CD4-positive, alpha-beta T cell treated with Interleukin-4 for 1 hour (primary cell): ENCODE results near the gene SORCS2.

ENCODE experiments used
- DNase-seq, 2 donors: peaks; one replicate each; pipeline ENCODE4 v3.0.0-alpha.2; 2020 to 2022

The SORCS2 gene

DNA sequence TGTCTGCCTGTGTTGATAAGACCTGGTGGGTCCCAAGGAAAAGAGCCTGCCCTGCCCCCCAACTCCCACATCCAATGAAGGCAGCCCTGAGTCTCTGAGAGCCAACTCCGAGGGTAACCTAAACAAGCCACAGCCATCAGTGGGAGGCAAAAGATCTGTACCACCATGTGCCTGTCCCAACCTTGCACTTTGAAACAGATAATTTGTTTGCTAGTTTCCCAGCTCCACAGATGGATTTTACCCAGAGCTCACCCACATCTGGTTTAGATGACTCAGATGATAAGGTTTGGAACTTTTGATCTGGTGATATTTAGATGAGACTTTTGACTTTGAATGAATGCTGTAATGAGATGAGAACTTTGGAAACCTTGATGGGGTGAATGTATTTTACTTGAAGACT is 488.4 kb downstream of the SORCS2 start:
- no peak for DNase-seq

DNA sequence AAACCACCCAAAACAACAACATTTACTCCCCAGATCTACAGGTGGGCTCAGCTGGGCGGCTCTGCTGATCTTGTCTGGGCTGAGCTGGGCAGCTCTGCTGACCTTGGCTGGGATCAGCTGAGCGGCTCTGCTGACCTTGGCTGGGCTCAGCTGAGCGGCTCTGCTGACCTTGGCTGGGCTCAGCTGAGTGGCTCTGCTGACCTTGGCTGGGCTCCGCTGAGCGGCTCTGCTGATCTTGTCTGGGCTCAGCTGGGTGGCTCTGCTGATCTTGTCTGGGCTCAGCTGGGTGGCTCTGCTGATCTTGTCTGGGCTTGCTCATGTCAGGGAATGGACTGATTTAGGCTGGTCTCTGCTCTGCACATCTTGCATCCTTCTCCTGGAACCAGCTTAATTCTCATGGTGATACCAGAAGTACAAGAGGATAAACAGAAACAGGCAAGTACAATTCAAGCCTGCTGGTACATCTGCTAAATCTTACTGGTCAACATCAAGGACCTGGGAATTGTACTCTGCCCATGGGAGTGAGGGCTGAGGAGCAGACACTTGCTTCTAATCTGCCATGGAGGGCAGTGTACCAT is 490.9 kb downstream of the SORCS2 start:
- DNase-seq, result no peak

DNA sequence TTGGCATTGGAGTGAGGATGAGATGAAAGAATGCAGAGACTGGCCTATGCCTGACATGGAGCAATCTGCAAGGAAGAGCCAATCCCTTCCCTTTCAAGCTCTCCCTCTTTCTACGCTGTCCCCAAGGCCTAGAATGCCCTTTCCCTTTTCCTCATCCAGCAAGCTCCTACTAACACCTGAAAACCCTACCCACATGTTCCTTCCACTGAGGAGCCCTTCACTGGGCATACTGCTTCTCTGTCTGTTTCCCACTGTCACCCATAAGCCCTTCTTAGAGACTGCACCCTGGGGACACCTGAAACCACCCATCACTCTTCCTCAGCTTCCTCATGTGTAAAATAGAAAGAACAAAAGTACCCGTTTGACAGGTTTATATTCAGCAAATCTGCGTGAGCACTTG is 492.0 kb downstream of the SORCS2 start:
- DNase-seq, result no peak

DNA sequence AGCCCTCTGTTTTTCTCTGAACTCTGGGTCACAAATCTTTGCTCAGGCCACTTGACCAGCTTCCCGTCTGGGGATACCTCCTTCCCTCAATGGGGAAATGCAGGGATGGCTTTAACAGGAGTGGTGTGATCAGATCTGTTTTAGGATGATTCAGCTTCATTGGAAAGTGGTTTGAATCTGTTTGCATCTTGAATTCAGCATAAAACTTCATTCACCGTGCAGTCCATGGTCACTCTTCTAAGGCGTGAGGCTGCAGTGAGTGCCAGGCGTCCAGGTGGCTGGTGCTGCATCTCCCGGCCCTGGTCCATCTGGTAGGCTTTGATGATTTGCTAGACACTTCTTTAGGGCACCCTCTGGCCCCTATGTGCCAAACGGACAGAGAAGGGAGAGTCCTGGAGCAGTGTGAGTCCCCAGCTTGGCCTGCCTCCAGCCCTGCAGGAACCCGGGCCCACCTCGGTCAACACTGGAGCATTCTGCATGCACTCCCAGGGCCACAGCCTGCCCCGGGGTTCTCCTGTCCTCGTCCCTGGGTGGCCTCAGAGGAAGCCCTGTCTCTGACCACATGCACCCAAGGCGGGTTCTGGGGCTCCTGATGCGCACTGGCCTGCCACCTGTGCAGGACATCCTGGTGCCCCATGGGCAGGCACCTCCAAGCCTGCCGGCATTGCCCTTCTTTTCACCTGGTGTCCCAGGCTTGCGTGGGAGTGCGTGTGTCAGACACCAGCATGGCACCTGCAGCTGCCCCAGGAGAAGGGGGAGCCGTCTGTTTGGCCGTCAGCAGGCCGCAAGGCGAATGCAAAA is 493.9 kb downstream of the SORCS2 start:
- DNase-seq, result no peak

DNA sequence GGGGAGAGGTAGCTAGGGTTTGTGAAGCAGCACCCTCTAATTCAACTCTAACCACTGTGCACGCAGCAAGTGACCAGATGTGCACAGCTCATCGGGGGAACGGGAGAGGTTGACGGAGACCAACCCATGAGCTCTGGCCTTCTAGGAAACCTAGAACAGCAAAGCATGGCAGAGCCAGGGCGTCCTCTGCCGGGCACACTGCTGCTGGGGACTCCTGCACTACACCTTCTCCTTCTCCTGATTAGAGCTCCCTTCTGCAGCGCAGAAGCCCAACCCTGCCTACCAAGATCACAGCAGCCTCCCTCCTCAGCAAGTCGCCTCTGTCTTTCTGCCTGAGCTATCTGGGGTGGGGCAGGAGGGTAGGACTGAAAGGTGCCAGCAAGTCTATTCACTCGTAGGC is 494.7 kb downstream of the SORCS2 start:
- DNase-seq, result no peak

DNA sequence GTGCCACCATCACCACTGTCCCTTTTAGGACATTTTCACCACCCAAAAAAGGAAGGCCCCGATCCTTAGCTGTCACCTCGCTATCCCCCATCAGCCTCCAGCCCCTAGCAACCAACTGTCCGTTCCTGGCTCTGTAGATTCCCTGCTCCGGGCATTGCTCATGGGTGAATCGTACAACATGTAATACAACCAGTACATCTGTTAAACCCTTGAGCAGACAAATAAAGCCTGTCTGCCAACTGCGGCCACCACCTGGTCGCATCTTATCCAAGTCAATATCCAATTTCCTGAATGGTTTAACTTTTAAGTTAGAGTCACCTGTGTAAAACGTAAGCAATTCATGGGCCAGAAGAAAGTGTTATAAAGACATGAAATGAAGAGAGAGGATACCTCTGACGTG is 495.5 kb downstream of the SORCS2 start:
- no peak for DNase-seq

DNA sequence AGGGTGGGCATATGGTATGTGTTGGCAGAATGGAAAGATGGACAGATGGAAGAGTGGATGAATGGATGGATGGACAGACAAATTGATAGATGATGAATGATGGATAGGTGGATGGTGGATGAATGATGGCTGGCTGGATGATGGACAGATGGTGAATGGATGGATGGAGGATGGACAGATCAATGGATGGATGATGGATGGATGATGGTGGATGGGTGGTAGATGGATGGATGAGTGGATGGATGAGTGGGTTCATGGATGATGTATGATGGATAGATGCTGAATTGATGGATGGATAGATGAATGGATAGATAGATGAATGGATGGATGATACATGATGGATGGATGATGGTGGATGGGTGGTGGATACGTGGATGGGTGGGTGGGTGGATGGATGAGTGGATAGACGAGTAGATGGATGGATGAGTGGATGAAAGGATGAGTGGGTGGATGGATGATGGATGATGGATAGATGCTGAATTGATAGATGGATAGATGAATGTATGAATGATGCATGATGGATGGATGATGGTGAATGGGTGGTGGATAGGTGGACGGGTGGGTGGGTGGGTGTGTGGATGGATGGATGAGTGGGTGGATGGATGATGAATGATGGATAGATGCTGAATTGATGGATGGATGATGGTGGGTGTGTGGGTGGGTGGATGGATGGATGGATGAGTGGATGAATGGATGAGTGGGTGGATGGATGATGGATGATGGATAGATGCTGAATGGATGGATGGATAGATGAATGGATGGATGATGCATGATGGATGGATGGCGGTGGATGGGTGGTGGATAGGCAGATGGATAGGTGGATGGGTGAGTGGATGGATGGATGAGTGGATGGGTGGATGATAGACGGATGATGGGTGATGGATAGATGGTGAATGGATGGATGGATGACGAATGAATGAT is 497.7 kb downstream of the SORCS2 start:
- DNase-seq, result no peak

DNA sequence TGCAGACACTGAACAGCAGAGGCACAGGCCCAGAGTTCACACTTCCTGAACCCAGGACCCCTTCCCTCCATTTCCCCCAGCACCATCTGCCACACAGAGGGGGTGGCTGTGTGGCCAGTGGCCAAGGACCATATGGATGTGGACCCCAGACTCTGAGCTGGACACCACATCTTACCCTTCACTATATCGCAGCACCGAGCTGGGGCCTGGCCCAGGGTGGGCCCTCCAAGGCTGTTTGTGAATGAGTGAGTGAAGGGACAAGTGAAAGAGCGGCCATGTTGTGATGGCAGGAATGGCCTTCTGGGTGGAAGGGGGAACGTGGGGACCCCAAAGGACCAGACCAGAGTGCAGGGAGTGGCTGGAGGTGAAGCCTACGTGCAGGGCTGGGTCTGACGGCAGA is 498.7 kb downstream of the SORCS2 start:
- DNase-seq, result no peak

DNA sequence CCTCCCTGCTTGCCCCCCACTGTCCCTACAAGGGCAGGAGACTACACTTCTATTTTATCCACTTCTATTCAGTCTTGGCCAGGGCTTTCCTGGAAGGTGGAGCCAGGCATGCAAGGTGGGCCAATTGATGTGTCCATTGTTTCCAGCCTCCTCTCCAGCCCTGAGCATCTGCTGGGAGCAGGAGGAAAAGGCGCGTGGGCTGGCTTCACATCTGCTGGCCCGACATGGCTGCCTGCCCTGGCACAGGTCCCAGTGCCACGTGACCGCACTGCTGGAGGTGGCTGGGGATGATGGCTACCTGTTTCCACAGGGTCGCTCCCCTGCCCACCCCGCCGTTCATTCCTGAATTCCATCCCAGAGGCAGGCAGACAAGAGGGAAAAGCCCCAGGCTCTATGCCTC is 499.6 kb downstream of the SORCS2 start:
- DNase-seq, result no peak

DNA sequence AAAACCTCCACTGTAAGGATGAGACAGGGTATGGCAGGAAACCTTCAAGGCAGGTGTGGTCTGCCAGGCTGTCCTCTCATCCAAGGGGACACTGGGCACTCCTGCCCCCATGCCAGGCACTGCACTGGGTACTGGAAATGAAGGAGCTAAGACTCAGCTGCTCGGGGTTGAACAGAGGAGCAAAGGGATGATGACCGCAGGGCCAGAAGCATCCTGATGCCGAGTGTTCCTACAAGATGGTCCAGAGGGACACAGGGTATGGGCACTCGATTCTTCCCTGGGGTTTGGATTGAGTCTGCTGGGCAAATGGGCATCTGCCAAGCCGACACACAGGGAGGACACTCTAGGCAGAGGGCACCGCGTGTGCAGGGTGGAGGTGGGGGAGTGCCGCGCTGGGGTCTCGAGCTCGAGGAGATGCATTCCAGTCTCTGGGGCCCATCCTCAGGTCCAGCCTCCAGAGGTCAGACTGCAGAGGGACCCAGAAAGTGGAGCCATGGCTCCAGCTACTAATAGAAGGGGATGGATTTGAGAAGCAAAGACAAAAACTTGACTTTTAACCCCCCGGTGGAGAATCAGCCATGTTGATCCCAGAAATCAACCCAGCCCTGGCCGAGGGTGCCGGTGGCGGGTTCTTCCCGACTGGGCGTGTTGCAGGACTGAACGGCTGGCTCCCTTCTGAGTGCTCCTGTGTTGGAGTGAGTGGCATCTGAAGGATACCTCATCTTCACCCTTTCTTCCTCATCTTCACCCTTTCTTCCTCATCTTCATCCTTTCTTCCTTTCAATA is 500.3 kb downstream of the SORCS2 start:
- no peak for DNase-seq

DNA sequence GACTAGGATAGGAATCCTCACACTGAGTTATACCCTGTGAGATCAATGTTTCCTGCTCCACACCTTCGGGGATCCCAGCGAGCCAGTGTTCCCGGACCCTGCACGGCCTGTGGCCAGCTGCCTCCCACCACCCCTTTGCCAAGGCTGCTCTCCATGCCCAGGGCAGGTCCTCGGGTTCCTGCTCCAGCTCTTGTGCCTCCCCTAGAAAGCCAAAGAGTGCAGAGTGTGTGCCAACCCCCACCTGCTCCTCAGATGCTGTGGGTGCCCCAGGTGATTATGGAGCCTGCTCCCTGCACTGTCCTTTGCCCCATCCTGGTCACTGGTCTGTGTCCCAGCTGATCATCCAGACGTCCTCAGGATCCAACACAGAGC is 500.9 kb downstream of the SORCS2 start:
- no peak for DNase-seq

DNA sequence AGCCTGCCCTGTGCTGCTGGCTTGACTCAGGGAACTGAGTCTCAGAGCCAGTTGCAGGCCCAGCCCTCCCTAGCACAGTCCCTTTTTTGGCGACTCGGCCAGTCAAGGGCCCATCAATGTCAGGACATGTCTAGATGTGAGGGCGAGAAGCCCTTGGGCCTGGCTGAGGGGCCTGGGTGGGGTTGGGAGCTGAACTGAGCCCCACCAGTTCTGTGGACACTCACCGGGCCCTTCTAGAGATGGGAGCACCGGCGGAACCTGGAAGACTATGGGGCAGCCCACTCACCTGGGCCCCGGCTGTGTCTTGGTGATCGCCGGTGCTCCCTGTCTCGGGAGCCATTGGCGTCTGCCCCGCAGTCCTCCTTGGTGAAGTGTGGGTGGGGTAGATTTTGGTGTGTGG is 501.4 kb downstream of the SORCS2 start:
- DNase-seq, result no peak

DNA sequence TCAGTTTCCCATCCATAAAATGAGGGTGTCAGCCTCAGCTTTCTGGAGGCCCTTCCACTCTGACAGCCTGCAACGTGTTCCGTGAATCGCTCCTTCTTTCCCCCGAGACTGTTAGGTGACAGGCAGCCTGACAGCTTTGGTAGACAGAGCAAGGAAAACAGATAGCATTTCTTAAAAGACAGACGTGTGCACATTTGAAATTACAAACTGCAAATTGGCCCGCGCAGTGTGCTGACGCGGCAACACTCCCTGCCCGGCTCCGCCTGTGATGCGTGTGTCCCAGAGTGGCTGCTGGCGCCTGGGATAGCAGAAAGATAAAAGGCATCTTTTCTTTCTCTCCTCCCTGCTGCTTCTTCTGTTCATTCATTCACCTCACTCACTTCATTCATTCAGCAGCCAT is 502.0 kb downstream of the SORCS2 start:
- DNase-seq, result no peak

DNA sequence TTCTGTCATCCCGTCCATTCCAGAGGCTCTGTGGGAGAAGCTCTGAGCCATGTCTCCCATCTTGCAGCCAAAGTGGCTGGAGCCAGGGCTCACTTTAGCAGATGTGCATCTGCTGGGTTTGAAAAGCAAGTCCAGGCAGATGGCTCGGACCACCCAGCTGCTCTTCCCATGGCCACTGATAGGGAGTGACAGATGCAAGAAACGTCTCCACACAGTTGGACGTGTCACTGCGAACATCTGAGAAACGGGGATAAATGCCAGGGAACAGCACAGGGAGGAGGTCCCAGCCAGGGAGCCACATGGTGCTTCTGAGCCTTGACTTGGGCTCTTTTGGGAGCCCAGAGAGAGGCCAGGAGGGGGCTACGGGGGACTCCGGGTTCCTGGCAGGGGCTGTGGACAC is 505.0 kb downstream of the SORCS2 start:
- DNase-seq, result no peak

DNA sequence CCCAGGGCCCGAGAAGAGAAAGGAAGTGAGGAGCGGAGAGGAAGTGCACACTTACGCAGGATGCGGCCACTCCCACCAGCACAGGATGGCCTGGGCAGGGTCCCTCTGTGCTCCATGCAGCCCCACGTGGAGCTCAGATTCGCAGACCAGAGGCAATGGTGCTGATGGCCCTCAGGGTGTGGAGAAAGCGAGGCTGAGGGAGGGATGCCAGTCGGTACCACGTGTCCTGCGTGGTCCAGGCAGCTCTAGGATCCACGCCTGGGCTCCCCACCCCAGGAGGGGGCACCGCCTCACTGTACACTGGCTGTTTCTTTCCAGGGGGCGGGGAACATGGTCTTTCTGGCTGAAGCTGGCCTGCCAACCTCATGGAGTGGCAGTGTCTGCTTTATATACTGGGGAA is 505.5 kb downstream of the SORCS2 start:
- no peak for DNase-seq

DNA sequence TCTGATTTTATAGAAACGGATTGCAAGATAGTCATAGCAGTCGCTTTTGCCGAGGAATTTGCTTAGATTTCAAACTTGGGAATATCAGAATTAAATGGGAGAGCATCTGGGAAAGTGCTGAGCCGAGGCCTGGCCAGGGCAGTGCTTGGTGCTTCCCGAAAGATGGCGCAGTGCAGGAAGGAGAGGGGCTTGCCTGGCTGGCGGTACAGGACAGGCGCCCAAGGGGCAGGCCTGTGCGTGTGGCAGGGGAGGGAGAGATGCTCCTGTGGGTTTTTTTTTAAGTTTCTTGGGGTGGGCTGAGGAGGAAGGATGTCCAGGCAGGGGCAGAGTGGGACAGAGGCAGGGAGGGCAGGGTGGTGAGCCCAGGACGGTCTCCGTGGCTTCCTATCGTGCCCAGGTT is 506.2 kb downstream of the SORCS2 start:
- DNase-seq, result no peak

DNA sequence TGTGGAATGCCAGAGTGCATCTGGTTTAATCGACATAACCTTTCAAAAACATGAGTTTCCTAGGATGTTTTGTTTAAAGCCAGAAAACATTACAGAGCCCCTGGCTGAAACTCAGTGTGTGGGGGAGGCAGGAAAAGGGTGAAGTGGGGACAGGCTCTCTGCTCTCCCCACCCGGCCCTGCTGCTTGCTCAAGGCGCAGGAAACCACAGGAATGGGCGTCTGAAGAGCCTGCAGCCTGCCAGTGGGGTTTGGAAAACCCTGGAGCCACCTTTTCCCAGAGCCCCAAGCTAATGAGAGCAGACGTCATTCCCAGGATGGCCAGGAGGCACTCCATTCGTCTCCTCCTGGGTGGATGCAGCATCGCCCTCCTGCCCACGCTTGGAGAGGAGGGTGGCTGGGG is 506.7 kb downstream of the SORCS2 start:
- no peak for DNase-seq

DNA sequence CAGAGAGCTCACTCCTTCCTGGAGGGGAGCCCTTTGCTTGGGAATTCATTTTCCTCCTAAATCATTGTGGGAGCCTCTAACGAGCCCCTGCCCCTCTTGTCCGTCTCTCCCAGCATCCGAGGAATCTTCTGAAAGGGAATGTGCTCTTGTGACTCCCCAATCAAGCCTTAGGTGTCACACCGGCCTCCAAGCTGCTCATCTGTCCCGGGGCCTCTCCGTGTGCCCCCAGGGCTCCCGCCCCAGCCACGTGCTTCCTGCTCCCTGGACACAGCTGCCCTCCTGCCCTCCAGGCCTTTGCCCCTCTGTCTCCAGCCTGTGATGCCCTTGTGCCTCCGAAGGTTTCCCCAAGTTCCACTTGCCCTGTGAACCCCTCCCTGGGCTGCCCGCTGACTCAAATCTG is 507.5 kb downstream of the SORCS2 start:
- no peak for DNase-seq

DNA sequence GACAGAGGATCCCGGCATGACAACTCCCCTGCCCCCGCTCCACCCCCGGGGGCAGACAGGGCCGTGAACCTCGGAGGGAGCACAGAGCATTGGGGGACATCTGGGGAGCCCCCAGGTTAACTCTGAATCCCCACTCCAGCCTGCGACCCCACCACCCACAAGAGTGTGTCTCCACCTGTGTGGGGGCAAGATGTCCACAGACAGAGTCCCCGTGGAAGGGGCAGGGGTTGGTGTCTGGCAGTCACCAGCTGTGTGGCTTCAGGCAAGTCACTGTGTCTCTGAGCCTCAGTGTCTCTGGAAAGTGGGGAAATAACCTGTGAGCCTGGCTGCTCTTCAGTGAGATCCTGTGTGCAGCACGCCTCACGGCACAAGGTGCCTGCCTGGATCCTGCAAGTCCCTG is 508.3 kb downstream of the SORCS2 start:
- DNase-seq, result no peak

DNA sequence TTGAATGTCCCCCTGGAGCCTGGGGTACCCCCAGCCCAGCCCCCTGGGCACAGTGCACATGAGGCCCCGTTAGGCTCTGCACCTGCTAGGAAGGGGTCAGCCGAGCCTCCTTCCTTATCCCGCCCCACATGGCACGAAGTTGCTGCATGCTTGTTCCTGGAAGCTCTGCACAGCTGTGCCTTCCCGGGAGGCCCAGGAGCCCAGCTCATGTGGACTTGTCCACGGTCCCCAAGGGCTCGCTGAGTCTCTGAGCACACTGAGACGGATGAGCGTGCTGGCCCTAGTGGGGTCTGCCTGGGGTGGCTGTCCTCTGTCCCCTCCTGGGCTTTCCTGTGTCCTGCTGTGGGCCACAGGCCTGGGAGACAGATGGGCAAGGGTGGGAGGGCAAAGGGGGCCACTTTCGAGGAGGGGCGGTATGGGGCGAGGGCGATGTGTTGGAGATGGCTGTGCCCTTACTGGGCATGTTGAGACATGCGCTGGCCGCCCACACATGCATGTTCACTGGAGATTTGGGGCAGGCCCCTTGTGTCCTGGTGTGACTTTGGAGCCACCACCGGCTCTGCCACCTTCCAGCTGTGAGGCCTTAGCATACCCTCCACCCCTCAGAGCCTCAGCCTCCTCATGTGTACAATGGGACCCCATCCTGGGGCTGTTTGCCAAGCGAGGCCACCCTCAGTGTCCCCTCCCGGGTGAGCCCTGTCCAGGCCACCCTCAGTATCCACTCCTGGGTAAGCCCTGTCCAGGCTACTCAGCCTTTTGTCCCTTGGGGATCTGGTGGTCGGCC is 509.7 kb downstream of the SORCS2 start:
- DNase-seq, result no peak

DNA sequence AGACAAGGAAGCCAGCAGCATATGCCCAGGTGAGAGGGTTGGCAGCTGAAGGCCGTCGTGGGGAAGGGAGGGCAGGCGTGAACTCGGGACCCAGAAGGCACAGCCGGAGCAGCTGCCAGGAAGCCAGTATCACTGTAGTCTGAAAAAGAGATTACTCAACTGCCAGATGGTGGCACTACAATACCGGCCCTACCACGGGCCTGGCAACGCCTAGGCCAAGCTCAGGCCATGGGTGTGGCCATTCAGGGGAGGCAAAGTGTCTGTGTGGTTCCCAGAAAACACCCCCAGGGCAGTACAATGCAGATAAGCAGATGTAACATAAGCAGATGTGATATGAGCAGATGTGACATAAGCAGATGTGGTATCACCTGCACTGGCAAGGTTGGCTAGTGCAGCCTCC is 511.4 kb downstream of the SORCS2 start:
- no peak for DNase-seq

DNA sequence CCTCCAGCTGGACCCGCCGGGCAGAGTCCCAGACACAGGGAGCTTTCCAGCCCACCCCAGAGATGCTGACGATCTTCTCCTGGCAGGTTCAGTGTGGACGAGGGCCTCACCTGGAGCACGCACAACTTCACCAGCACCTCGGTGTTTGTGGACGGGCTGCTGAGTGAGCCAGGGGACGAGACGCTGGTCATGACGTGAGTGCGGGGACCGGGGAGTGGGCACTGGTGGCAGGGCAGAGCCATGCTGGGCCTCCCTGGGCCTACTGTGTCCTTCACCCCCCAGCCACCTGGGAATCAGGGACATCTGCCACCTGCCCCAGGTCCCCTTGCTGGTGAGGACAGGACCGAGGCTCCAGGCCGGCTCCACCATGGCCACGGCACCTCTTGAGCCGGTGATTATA is 511.8 kb downstream of the SORCS2 start:
- no peak for DNase-seq
